HepG2 (cell line): ENCODE measurements around the gene MMP24OS. TPM values are rescaled to one million over a fixed set of nuclear protein-coding genes. Genes with fewer than 3 reads are reported as not detected.
A peak's percentile ranks its signal among the peaks of the same experiment; 100 is the strongest.

Experiments used
- AKNA ChIP-seq: sonication (generic); formaldehyde crosslinking; IDR thresholded peaks from 2 replicates; pipeline ENCODE4 v1.4.0; 2020; ENCODE audit warnings: missing genetic modification reagents, borderline replicate concordance
- BRCA1 ChIP-seq: sonication (generic); formaldehyde crosslinking; IDR thresholded peaks from 2 replicates; pipeline ENCODE4 v1.4.0; 2020; ENCODE audit warnings: missing genetic modification reagents
- CEBPZ ChIP-seq: IDR thresholded peaks from 2 replicates; pipeline ENCODE4 v1.6.1; 2012; ENCODE audit warnings: low read length, improper control_type of control experiment
- CENPBD1 ChIP-seq: sonication (generic); formaldehyde crosslinking; IDR thresholded peaks from 2 replicates; pipeline ENCODE4 v1.8.0; 2022; ENCODE audit warnings: missing genetic modification reagents, low read depth, mild to moderate bottlenecking, borderline replicate concordance
- FOXA3 ChIP-seq: IDR thresholded peaks from 2 replicates; pipeline ENCODE4 v1.6.1; 2016; ENCODE audit warnings: missing genetic modification reagents, missing compliant biosample characterization
- GTF2F1 ChIP-seq: fragments of 150-350 bp; IDR thresholded peaks from 2 replicates; pipeline ENCODE4 v1.6.1; 2014; ENCODE audit warnings: low read length
- IRF2 ChIP-seq: IDR thresholded peaks from 2 replicates; pipeline ENCODE4 v1.6.1; 2018; ENCODE audit warnings: missing genetic modification reagents, missing compliant biosample characterization
- MTERF4 ChIP-seq: sonication (generic); formaldehyde crosslinking; IDR thresholded peaks from 2 replicates; pipeline ENCODE4 v1.8.0; 2023; ENCODE audit warnings: mild to moderate bottlenecking, missing genetic modification reagents
- NCOA5 ChIP-seq: sonication (generic); formaldehyde crosslinking; IDR thresholded peaks from 2 replicates; pipeline ENCODE4 v1.4.0; 2020; ENCODE audit warnings: missing genetic modification reagents
- NFKB2 ChIP-seq: sonication (generic); formaldehyde crosslinking; IDR thresholded peaks from 2 replicates; pipeline ENCODE4 v1.4.0; 2020; ENCODE audit warnings: missing genetic modification reagents, borderline replicate concordance
- RAD21 ChIP-seq: fragments of 450-650 bp; formaldehyde crosslinking; IDR thresholded peaks from 2 replicates; pipeline ENCODE4 v1.5.0; 2020; ENCODE audit warnings: mild to moderate bottlenecking
- SCMH1 ChIP-seq: sonication (generic); formaldehyde crosslinking; IDR thresholded peaks from 2 replicates; pipeline ENCODE4 v1.9.0; 2021; ENCODE audit warnings: missing genetic modification reagents, mild to moderate bottlenecking, borderline replicate concordance
- TBX2 ChIP-seq: sonication (generic); formaldehyde crosslinking; IDR thresholded peaks from 2 replicates; pipeline ENCODE4 v1.5.0; 2020; ENCODE audit warnings: missing genetic modification reagents, mild to moderate bottlenecking, borderline replicate concordance
- ZIK1 ChIP-seq: sonication (generic); formaldehyde crosslinking; IDR thresholded peaks from 2 replicates; pipeline ENCODE4 v1.5.0; 2020; ENCODE audit warnings: mild to moderate bottlenecking, low read depth, missing genetic modification reagents, borderline replicate concordance
- ZNF274 ChIP-seq: sonication (generic); formaldehyde crosslinking; IDR thresholded peaks from 2 replicates; pipeline ENCODE4 v1.5.1; 2020; ENCODE audit warnings: mild to moderate bottlenecking, missing genetic modification reagents
- ZNF414 ChIP-seq: sonication (generic); formaldehyde crosslinking; IDR thresholded peaks from 2 replicates; pipeline ENCODE4 v1.5.0; 2020; ENCODE audit warnings: missing genetic modification reagents
- ZZZ3 ChIP-seq: sonication (generic); formaldehyde crosslinking; IDR thresholded peaks from 2 replicates; pipeline ENCODE4 v1.4.0; 2020; ENCODE audit warnings: missing genetic modification reagents, mild to moderate bottlenecking, borderline replicate concordance
- polyA plus RNA-seq, 8 experiments: library from polyadenylated mRNA; depleted of rRNA in 3 of 8; stranded (reverse) in 7 of 8; unstranded in 1 of 8; fragments of >200 nt; fragmentation: Illumina TruSeq in 4 of 8; extraction: Trizol in 4 of 8; gene quantifications; 2 replicates each; pipeline versions ENCODE4 v1.2.1 to v1.2.3, GENCODE V29; 2011 to 2016; ENCODE audit warnings: low read depth in 4 of 8, missing spikeins in 1 of 8, mixed read lengths in 1 of 8; ENCODE audit not compliant: insufficient read depth in 1 of 8
- total RNA-seq, 5 experiments: library from RNA; depleted of rRNA; stranded (reverse); fragments of >200 nt; fragmentation: Illumina TruSeq; extraction: Trizol; gene quantifications; 2 replicates each; pipeline ENCODE4 v1.2.3, GENCODE V29; 2016; ENCODE audit warnings: low read depth in 1 of 5

Gene MMP24OS
- total and polyA plus RNA-seq, 2 of the 13 experiments (the other 11 are each of a cell fraction or from before 2014, with no cell fraction given) = 6.0 to 8.5 TPM

GRCh38 chr20:35293303-35294292, 15.7 kb upstream of the MMP24OS start (continued):
- TF ChIP-seq SCMH1 (CRISPR knock-in tag) (no peak), CENPBD1 (CRISPR knock-in tag) (no peak), NCOA5 (no peak), ZZZ3 (CRISPR knock-in tag) (no peak), BRCA1 (no peak), AKNA (CRISPR knock-in tag) (no peak), ZNF274 (CRISPR knock-in tag) (peak; percentile 92), RAD21 (CRISPR knock-in tag) (peak; percentile 6; the same call in 1 of the 2 replicates), FOXA3 (CRISPR knock-in tag) (no peak), IRF2 (no peak), GTF2F1 (no peak), CEBPZ (no peak), ZIK1 (no peak), NFKB2 (peak; percentile 59; the same call in 1 of the 2 replicates), MTERF4 (CRISPR knock-in tag) (no peak), TBX2 (CRISPR knock-in tag) (peak; percentile 8), ZNF414 (CRISPR knock-in tag) (no peak)
